Measurements from ENCODE around the gene NDUFB7. TPM values are rescaled to one million over a fixed set of nuclear protein-coding genes. Genes with fewer than 3 reads are reported as not detected.
"Not testable (repeated sequence)": the region's sequence is repeated elsewhere in the genome, so short reads cannot be mapped to it uniquely, and the experiment has no call there.

The NDUFB7 gene
- total RNA-seq, 1 donor from 2014 or later: 400 TPM

DNA sequence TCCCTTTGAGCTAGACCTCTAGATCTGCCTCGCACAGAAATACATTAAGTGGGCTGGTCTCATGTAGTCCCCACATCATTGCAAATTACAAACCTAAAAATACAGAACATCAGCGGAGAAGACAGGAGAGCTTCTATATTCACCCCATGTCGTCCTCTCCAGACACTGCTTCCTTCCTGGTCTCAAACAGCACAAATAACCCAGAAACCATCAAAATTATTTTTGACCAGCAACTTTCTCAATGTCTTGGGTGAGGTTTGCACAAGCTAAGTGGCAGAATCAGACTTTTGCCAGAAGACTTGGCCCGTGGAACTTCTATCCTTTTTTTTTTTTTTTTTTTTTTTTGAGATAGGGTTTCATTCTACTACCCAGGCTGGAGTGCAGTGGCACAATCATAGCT is 39.2 kb upstream of the NDUFB7 start:
- H3K4me3 ChIP-seq (ENCODE audit: low read depth, low read length): no peak overlapping the region
- TF ChIP-seq, protein P1, sequence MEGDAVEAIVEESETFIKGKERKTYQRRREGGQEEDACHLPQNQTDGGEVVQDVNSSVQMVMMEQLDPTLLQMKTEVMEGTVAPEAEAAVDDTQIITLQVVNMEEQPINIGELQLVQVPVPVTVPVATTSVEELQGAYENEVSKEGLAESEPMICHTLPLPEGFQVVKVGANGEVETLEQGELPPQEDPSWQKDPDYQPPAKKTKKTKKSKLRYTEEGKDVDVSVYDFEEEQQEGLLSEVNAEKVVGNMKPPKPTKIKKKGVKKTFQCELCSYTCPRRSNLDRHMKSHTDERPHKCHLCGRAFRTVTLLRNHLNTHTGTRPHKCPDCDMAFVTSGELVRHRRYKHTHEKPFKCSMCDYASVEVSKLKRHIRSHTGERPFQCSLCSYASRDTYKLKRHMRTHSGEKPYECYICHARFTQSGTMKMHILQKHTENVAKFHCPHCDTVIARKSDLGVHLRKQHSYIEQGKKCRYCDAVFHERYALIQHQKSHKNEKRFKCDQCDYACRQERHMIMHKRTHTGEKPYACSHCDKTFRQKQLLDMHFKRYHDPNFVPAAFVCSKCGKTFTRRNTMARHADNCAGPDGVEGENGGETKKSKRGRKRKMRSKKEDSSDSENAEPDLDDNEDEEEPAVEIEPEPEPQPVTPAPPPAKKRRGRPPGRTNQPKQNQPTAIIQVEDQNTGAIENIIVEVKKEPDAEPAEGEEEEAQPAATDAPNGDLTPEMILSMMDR (conservative IDR thresholded peaks at IDR 0.05; ENCODE audit: low read depth, low read length): no peak
- no peak for DNase-seq (ENCODE audit: low read depth)

DNA sequence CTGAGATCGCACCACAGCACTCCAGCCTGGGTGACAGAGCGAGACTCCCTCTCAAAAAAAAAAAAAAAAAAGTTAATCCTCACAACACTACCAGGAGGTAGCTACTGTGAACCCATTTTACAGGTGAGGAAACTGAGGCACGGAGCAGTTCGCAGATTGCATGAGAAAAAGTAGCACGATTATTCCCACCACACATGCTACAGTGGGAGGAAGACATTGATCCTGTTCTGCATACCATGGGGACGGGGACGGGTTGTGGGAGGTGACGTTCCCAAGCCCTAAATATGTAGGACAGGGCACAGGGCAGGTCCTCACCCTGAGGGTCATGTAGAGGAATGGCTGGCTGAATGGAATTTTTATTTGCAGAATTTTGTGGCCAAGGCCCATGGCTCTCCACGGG is 34.8 kb upstream of the NDUFB7 start:
- TF ChIP-seq, protein P1 (conservative IDR thresholded peaks at IDR 0.05; ENCODE audit: low read depth, low read length): no peak
- DNase-seq (ENCODE audit: low read depth): no peak
- H3K4me3 ChIP-seq (ENCODE audit: low read depth, low read length): no peak overlapping the region

DNA sequence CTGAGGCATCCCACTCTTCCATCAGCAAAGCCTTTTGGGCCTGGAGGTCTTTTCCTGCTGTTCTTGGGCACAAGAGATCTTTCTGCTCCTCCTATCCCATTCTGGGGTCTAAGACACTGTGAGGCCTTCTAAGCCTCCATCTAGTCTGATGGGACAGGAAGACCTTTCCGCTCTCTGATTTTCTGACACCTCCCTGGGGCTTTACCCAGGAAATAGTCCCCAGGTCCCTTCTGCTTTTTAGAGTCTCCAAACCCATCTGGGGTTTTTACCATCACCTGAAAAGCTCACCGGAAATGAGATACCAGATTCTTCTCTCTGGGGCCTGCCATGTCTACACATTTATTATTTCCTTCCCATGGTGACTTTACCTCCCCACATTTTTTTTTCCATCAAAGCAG is 32.1 kb upstream of the NDUFB7 start:
- no peak for DNase-seq (ENCODE audit: low read depth)
- no peak overlapping the region for H3K4me3 ChIP-seq (ENCODE audit: low read depth, low read length)
- TF ChIP-seq, protein P1 (conservative IDR thresholded peaks at IDR 0.05; ENCODE audit: low read depth, low read length): no peak

DNA sequence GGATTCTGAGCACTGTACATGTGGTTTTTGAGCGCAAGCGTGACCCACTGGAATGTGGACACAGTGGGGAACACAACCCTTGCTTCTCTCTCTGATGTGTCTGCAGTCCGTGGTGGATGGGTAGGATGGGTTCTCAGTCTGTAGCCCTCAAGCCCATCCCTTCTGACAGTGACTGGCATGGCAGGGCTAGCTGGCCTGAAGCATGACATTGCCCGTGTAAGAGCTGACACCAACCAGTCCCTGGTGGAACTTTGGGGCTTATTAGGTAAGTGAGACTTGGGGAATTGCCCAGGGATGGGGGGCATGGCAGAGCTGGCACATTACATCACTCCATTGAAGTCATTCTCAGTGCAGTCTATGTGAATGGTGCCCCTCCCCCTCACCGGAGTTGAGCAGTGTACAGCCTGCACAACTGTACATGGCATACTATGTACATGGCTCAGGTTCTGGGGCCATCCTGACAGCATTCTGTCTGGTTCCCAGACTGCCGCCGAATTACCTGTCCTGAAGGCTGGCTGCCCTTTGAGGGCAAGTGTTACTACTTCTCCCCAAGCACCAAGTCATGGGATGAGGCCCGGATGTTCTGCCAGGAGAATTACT is 27.8 kb upstream of the NDUFB7 start:
- no peak overlapping the region for H3K4me3 ChIP-seq (ENCODE audit: low read depth, low read length)
- no peak for DNase-seq (ENCODE audit: low read depth)
- TF ChIP-seq, protein P1 (conservative IDR thresholded peaks at IDR 0.05; ENCODE audit: low read depth, low read length): no peak

DNA sequence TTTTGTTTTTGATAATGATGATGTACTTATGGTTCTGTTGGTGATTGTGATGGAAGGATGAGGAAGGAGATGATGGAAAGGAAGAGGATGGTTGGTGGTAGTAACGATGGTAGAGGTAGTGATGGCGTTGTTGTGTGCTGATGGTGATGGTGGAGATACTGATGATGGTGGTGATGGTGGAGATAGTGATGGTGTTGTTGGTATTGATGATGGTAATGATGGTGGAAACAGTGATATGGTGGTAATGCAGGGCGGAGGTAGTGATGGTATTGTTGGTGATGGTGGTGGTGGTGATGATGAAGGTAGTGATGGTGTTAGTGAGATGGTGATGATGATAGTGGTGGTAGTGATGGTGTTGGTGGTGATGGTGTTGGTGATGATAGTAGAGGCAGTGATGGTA is 23.7 kb upstream of the NDUFB7 start:
- no peak overlapping the region for H3K4me3 ChIP-seq (ENCODE audit: low read depth, low read length)
- no peak for DNase-seq (ENCODE audit: low read depth)
- TF ChIP-seq, protein P1 (conservative IDR thresholded peaks at IDR 0.05; ENCODE audit: low read depth, low read length): no peak

DNA sequence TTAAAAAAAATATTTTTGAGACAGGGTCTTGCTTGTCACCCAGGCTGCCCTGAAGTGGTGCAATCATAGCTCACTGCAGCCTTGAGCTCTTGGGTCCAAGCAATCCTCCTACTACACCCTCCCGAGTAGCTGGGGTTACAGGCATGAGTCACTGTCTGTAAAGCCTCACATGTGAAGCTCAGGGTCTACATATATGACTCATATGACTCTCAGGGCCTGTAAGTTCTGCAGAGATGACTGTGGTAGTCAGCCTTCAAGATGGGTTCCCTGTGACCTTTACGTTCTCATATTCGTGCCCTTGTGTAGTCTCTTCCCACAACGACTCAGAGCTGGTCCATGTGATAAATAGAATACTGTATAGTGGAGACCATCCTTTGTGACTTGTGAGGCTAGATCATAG is 17.6 kb upstream of the NDUFB7 start:
- not testable (repeated sequence) for DNase-seq (ENCODE audit: low read depth); H3K4me3 ChIP-seq (ENCODE audit: low read depth, low read length)

DNA sequence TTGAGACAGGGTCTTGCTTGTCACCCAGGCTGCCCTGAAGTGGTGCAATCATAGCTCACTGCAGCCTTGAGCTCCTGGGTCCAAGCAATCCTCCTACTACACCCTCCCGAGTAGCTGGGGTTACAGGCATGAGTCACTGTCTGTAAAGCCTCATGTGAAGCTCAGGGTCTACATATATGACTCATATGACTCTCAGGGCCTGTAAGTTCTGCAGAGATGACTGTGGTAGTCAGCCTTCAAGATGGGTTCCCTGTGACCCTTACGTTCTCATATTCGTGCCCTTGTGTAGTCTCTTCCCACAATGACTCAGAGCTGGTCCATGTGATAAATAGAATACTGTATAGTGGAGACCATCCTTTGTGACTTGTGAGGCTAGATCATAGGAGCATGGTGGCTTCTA is 13.3 kb upstream of the NDUFB7 start:
- DNase-seq (ENCODE audit: low read depth); H3K4me3 ChIP-seq (ENCODE audit: low read depth, low read length): not testable (repeated sequence)

DNA sequence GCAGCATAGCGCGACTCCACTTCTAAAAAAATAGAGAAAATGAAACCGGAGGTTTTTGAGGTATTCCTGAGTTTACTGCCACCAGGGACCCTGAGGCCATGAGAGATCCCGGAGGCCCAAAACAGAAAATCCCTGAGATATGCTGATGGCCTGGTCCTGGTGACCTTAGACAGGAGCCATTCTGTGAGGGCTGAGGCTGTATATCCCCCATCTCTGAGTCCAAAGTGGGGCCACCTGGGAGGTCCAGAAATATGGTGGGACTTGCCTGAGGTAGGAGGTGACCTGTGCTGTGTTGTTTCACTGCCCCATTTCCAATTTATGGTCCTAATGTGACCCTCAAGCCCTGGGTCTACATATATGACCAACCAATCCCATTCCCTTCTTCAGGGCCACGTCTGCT is 12.5 kb upstream of the NDUFB7 start:
- H3K4me3 ChIP-seq (ENCODE audit: low read depth, low read length); DNase-seq (ENCODE audit: low read depth): not testable (repeated sequence)

DNA sequence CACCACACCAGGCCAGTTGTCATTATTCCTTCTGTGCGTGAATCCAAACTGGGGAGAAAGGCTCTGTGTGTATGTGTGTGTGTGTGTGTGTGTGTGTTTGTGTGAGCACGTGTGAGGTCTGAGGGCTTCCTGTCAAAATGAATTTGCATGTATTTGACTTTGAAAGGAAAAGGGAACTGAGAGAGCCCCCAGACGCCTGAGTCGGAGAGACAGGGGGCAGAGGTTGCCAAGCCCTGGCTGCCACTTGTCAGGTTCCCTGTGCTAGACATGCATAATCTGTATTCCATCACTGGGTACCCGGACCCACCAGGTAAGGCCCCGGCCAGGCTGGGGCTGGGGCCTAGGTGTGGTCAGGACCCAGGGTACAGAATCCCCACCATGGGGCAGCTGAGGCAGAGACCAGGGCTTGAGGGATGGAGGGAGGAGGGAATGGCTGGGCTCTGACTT is 11.1 kb upstream of the NDUFB7 start, which contains the start of gene CLEC17A:
Gene CLEC17A, plus strand, starts transcription at position 191 of the 447 bp plus-strand sequence. Its CDS starts 77 bp downstream, at position 268.
- no peak for DNase-seq (ENCODE audit: low read depth)
- TF ChIP-seq, protein P1 (conservative IDR thresholded peaks at IDR 0.05; ENCODE audit: low read depth, low read length): no peak
- no peak within 1 kb of the TSS for H3K4me3 ChIP-seq (ENCODE audit: low read depth, low read length)
